ENCODE data around the gene ST7. TPM values are rescaled to one million over a fixed set of nuclear protein-coding genes. Genes with fewer than 3 reads are reported as not detected.

Gene ST7
- total and polyA plus RNA-seq, 2 of the 13 experiments (the other 11 are each of a cell fraction or from before 2014, with no cell fraction given) = 17.3 to 23.5 TPM

GRCh38 chr7:117270371-117270770 lies 317.1 kb downstream of the ST7 start:
- Histone ChIP-seq H2AFZ (ENCODE audit: low read length) (no peak overlapping the region), H3K36me3 (replicated peaks in 1 of 2; ENCODE audit: control insufficient read depth in 1 of 2, insufficient read depth in 2 of 2, low read length in 2 of 2) (no peaks in the 10 kb centered on the region), H3K9me3 (ENCODE audit: low read length) (no peaks in the 10 kb centered on the region), H4K20me1 (ENCODE audit: insufficient read depth, low read length) (no peaks in the 10 kb centered on the region), H3K9ac (ENCODE audit: insufficient read depth, low read depth, low read length) (no peak overlapping the region), H3K27me3 (ENCODE audit: control insufficient read depth in 1 of 2, insufficient read depth in 2 of 2, low read length in 2 of 2) (peaks cover 0 to 41% of the 10 kb centered on the region in 2 experiments; a peak in 4 of 5 replicates), H3K4me1 (ENCODE audit: insufficient read depth, low read length) (no peaks in the 10 kb centered on the region), H3K4me2 (ENCODE audit: low read depth, low read length) (no peak overlapping the region), H3K79me2 (ENCODE audit: insufficient read depth, low read length) (no peaks in the 10 kb centered on the region), H3K27ac (ENCODE audit: extremely low read length, insufficient read depth, low read length) (no peak overlapping the region), H3K4me3 (replicated peaks in 1 of 3; ENCODE audit: insufficient read depth in 1 of 3, low read depth in 2 of 3, low read length in 3 of 3) (no peak overlapping the region)
- FAIRE-seq (no peak), DNase-seq (ENCODE audit: low spot score) (no peak), ATAC-seq (no peak)
- no TSS peak for BruUV-seq (replicated peaks)
- POLR2A ChIA-PET = no interaction called here
- CTCF ChIA-PET (ENCODE audit: low intra/inter-chr PET ratio, low total read pairs) = no interaction called here
- WGBS (ENCODE audit: low lambda C conversion rate) = 1% methylated on average over 8 of the region's 9 CpGs
- intact Hi-C loops (cut with micrococcal nuclease; ENCODE audit: unreplicated experiment) = no loop called here
- TF ChIP-seq TCF7L2 (IDR thresholded peaks at IDR 0.05; ENCODE audit: low read depth, low read length) = no peak
- no peak for TF ChIP-seq FOXO4 (CRISPR knock-in tag; conservative IDR thresholded peaks at IDR 0.05)
- TF ChIP-seq PBX2 (CRISPR knock-in tag; IDR thresholded peaks at IDR 0.05) = no peak
- no peak for TF ChIP-seq ZBTB8A (CRISPR knock-in tag; IDR thresholded peaks at IDR 0.05; ENCODE audit: borderline replicate concordance, low read depth)
- no peak for TF ChIP-seq MXD3 (CRISPR knock-in tag; IDR thresholded peaks at IDR 0.05)
- TF ChIP-seq ZNF652 (CRISPR knock-in tag; IDR thresholded peaks at IDR 0.05; ENCODE audit: borderline replicate concordance, low read depth) = no peak
- TF ChIP-seq ELK4 (CRISPR knock-in tag; IDR thresholded peaks at IDR 0.05; ENCODE audit: borderline replicate concordance) = no peak
- TF ChIP-seq HNRNPH1 (optimal IDR thresholded peaks at IDR 0.05; ENCODE audit: low read depth, low read length) = no peak
- no peak for TF ChIP-seq HNRNPK (IDR thresholded peaks at IDR 0.05; ENCODE audit: low read depth, low read length, poor library complexity, severe bottlenecking)
- no peak for TF ChIP-seq GPN1 (CRISPR knock-in tag; IDR thresholded peaks at IDR 0.05; ENCODE audit: borderline replicate concordance)
- no peak for TF ChIP-seq ERF (CRISPR knock-in tag; IDR thresholded peaks at IDR 0.05)
- no peak for TF ChIP-seq CBX5 (CRISPR knock-in tag; IDR thresholded peaks at IDR 0.05; ENCODE audit: borderline replicate concordance)
- TF ChIP-seq SMAD9 (CRISPR knock-in tag; IDR thresholded peaks at IDR 0.05) = no peak
- TF ChIP-seq ZFP41 (CRISPR knock-in tag; IDR thresholded peaks at IDR 0.05; ENCODE audit: borderline replicate concordance) = no peak
- TF ChIP-seq PITX1 (CRISPR knock-in tag; IDR thresholded peaks at IDR 0.05) = no peak
- TF ChIP-seq SMARCC2 (IDR thresholded peaks at IDR 0.05) = no peak
- in situ Hi-C loops (cut with HindIII; ENCODE audit: extremely low pct_ligation_motif_present, low pct_unique_long_range_greater_than_20kb) = no loop called here
